Trophoblast cell (in vitro differentiated cells and primary cell): ENCODE results near the gene LRIT3.

Source experiments
- DNase-seq, 2 donors: peaks; one replicate each; pipeline ENCODE4 v3.0.0-alpha.2; 2016
- H2AFZ ChIP-seq: 2 replicates; pipeline ENCODE4 v1.6.1; 2013; ENCODE audit warnings: low read length, moderate library complexity, mild to moderate bottlenecking; ENCODE audit not compliant: insufficient read depth, poor library complexity
- H2AK5ac ChIP-seq: 2 replicates; pipeline ENCODE4 v1.6.1; 2013; ENCODE audit warnings: mild to moderate bottlenecking, low read length
- H2BK120ac ChIP-seq: 2 replicates; pipeline ENCODE4 v1.6.1; 2013; ENCODE audit warnings: low read length, mild to moderate bottlenecking, moderate library complexity; ENCODE audit not compliant: insufficient read depth, poor library complexity
- H2BK12ac ChIP-seq: 2 replicates; pipeline ENCODE4 v1.6.1; 2013; ENCODE audit warnings: mild to moderate bottlenecking, low read length, moderate library complexity
- H2BK5ac ChIP-seq: 2 replicates; pipeline ENCODE4 v1.6.1; 2013; ENCODE audit warnings: low read length, low read depth, moderate library complexity, mild to moderate bottlenecking; ENCODE audit not compliant: poor library complexity
- H3K14ac ChIP-seq: 2 replicates; pipeline ENCODE4 v1.6.1; 2013; ENCODE audit warnings: mild to moderate bottlenecking, low read length
- H3K18ac ChIP-seq: 2 replicates; pipeline ENCODE4 v1.6.1; 2013; ENCODE audit warnings: mild to moderate bottlenecking, low read length
- H3K23ac ChIP-seq: 2 replicates; pipeline ENCODE4 v1.6.1; 2013; ENCODE audit warnings: low read length
- H3K27ac ChIP-seq: 2 replicates; pipeline ENCODE4 v1.5.1; 2013; ENCODE audit warnings: low read depth, mild to moderate bottlenecking, inconsistent platforms, low read length, moderate library complexity
- H3K27me3 ChIP-seq: 2 replicates; pipeline ENCODE4 v1.6.1; 2013; ENCODE audit warnings: inconsistent platforms, mild to moderate bottlenecking, low read length, moderate library complexity; ENCODE audit not compliant: insufficient read depth
- H3K36me3 ChIP-seq, 2 experiments: 1 replicate in 1 of 2; 2 replicates in 1 of 2; pipeline ENCODE4 v1.6.1; 2013; ENCODE audit warnings: low read length in 2 of 2, mild to moderate bottlenecking in 2 of 2, moderate library complexity in 1 of 2; ENCODE audit not compliant: insufficient read depth in 2 of 2, control insufficient read depth in 1 of 2
- H3K4ac ChIP-seq: 2 replicates; pipeline ENCODE4 v1.6.1; 2013; ENCODE audit warnings: low read depth, mild to moderate bottlenecking, low read length, moderate library complexity
- H3K4me1 ChIP-seq, 2 experiments: 1 replicate in 1 of 2; 2 replicates in 1 of 2; pipeline ENCODE4 v1.6.1; 2013; ENCODE audit warnings: low read length in 2 of 2, mild to moderate bottlenecking in 2 of 2, moderate library complexity in 1 of 2; ENCODE audit not compliant: insufficient read depth in 2 of 2, control insufficient read depth in 1 of 2
- H3K4me2 ChIP-seq: 2 replicates; pipeline ENCODE4 v1.6.1; 2013; ENCODE audit warnings: inconsistent platforms, mild to moderate bottlenecking, low read length, moderate library complexity
- H3K4me3 ChIP-seq: 2 replicates; pipeline ENCODE4 v1.5.1; 2013; ENCODE audit warnings: mild to moderate bottlenecking, low read depth, low read length, inconsistent platforms
- H3K79me1 ChIP-seq: one replicate; pipeline ENCODE4 v1.6.1; 2013; ENCODE audit warnings: low read length
- H3K79me2 ChIP-seq: 2 replicates; pipeline ENCODE4 v1.6.1; 2013; ENCODE audit warnings: low read length, mild to moderate bottlenecking; ENCODE audit not compliant: control insufficient read depth, insufficient read depth, poor library complexity
- H3K9ac ChIP-seq: 2 replicates; pipeline ENCODE4 v1.6.1; 2013; ENCODE audit warnings: mild to moderate bottlenecking, low read length
- H3K9me3 ChIP-seq: 2 replicates; pipeline ENCODE4 v1.6.1; 2013; ENCODE audit warnings: low read depth, mild to moderate bottlenecking, control low read depth, inconsistent platforms, low read length; ENCODE audit not compliant: insufficient read depth
- H4K12ac ChIP-seq: 2 replicates; pipeline ENCODE4 v1.6.1; 2013; ENCODE audit warnings: low read depth, mild to moderate bottlenecking, low read length, moderate library complexity
- H4K8ac ChIP-seq: 2 replicates; pipeline ENCODE4 v1.6.1; 2013; ENCODE audit warnings: low read depth, mild to moderate bottlenecking, low read length, moderate library complexity
- H4K91ac ChIP-seq: one replicate; pipeline ENCODE4 v1.6.1; 2013; ENCODE audit warnings: low read depth, mild to moderate bottlenecking, low read length, moderate library complexity
- WGBS: extraction: QIAGEN DNeasy Blood & Tissue Kit; methylation state at CpG from one replicate; pipeline ENCODE4 v1.1.7; 2013; ENCODE audit warnings: missing lambda C conversion rate; ENCODE audit not compliant: insufficient read length, insufficient coverage; ENCODE audit errors: extremely low coverage; 5-methylcytosine and 5-hydroxymethylcytosine counted together

The LRIT3 gene

GRCh38 chr4:109914322-109914721 is 66.4 kb downstream of the LRIT3 start:
- no peaks in the 10 kb centered on the region for H3K79me2 ChIP-seq
- no peak overlapping the region for H3K4me3 ChIP-seq
- H4K8ac ChIP-seq, result no peak overlapping the region
- H3K23ac ChIP-seq, result no peak overlapping the region
- H3K27ac ChIP-seq, result no peak overlapping the region
- no CpG with 5 or more reads among the region's 3 CpGs for WGBS
- H4K91ac ChIP-seq, result no peak overlapping the region
- no peak overlapping the region for H3K18ac ChIP-seq
- H2BK5ac ChIP-seq, result no peak overlapping the region
- DNase-seq, result no peak
- H2AFZ ChIP-seq, result no peak overlapping the region
- H3K4ac ChIP-seq, result no peak overlapping the region
- peaks cover 2% of the 10 kb centered on the region for H3K79me1 ChIP-seq
- H3K27me3 ChIP-seq, result no peaks in the 10 kb centered on the region
- no peaks in the 10 kb centered on the region for H3K9me3 ChIP-seq
- no peak overlapping the region for H2BK12ac ChIP-seq
- H3K4me1 ChIP-seq, result peaks cover 3 to 7% of the 10 kb centered on the region in 2 experiments
- H3K4me2 ChIP-seq, result no peak overlapping the region
- no peak overlapping the region for H2BK120ac ChIP-seq
- no peak overlapping the region for H3K14ac ChIP-seq
- H2AK5ac ChIP-seq, result no peak overlapping the region
- H3K36me3 ChIP-seq, result no peaks in the 10 kb centered on the region
- no peak overlapping the region for H4K12ac ChIP-seq
- no peak overlapping the region for H3K9ac ChIP-seq

- Histone ChIP-seq H4K12ac (no peak overlapping the region), H3K14ac (no peak overlapping the region), H3K4me3 (no peak overlapping the region), H2BK5ac (no peak overlapping the region), H3K9me3 (no peaks in the 10 kb centered on the region), H3K27me3 (no peaks in the 10 kb centered on the region), H3K4me1 (peaks cover 3 to 7% of the 10 kb centered on the region in 2 experiments), H2AFZ (no peak overlapping the region), H3K4ac (no peak overlapping the region), H2AK5ac (no peak overlapping the region), H2BK12ac (no peak overlapping the region), H3K79me1 (peaks cover 2% of the 10 kb centered on the region), H3K36me3 (no peaks in the 10 kb centered on the region), H2BK120ac (no peak overlapping the region), H3K23ac (no peak overlapping the region), H4K8ac (no peak overlapping the region), H3K4me2 (no peak overlapping the region), H3K27ac (no peak overlapping the region), H3K9ac (no peak overlapping the region), H4K91ac (no peak overlapping the region), H3K79me2 (no peaks in the 10 kb centered on the region), H3K18ac (no peak overlapping the region)
- no peak for DNase-seq
- WGBS, result no CpG with 5 or more reads among the region's 8 CpGs
These were observed 67.6 kb downstream of the LRIT3 start for GRCh38 chr4:109915385-109916026.

- no peak overlapping the region for H4K12ac ChIP-seq
- WGBS, result no CpG with 5 or more reads among the region's 4 CpGs
These were observed 68.1 kb downstream of the LRIT3 start for GRCh38 chr4:109916027-109916409.

GRCh38 chr4:109921384-109921808 is 73.5 kb downstream of the LRIT3 start:
- no peaks in the 10 kb centered on the region for H3K27me3 ChIP-seq
- H4K91ac ChIP-seq, result no peak overlapping the region
- no peaks in the 10 kb centered on the region for H3K9me3 ChIP-seq
- no peak overlapping the region for H4K12ac ChIP-seq
- no peak overlapping the region for H3K27ac ChIP-seq
- H3K4ac ChIP-seq, result no peak overlapping the region
- H3K79me1 ChIP-seq, result no peaks in the 10 kb centered on the region
- no peak overlapping the region for H3K14ac ChIP-seq
- no peaks in the 10 kb centered on the region for H3K36me3 ChIP-seq
- no peak overlapping the region for H2AK5ac ChIP-seq
- H2AFZ ChIP-seq, result no peak overlapping the region
- H3K79me2 ChIP-seq, result no peaks in the 10 kb centered on the region
- no CpG with 5 or more reads among the region's 1 CpG for WGBS
- no peak overlapping the region for H3K18ac ChIP-seq
- H3K9ac ChIP-seq, result no peak overlapping the region
- no peak overlapping the region for H2BK12ac ChIP-seq
- peaks cover 0 to 2% of the 10 kb centered on the region in 2 experiments for H3K4me1 ChIP-seq
- H3K23ac ChIP-seq, result no peak overlapping the region
- peak; percentile 8 to 14 for DNase-seq
- no peak overlapping the region for H3K4me2 ChIP-seq
- no peak overlapping the region for H2BK5ac ChIP-seq
- H2BK120ac ChIP-seq, result no peak overlapping the region
- H4K8ac ChIP-seq, result no peak overlapping the region
- no peak overlapping the region for H3K4me3 ChIP-seq

More at GRCh38 chr4:109916027-109916409, 68.1 kb downstream of the LRIT3 start:
- no peaks in the 10 kb centered on the region for H3K79me2 ChIP-seq
- H2AK5ac ChIP-seq, result no peak overlapping the region
- H3K4ac ChIP-seq, result no peak overlapping the region
- H3K4me2 ChIP-seq, result no peak overlapping the region
- H3K23ac ChIP-seq, result no peak overlapping the region
- H3K14ac ChIP-seq, result no peak overlapping the region
- H2BK12ac ChIP-seq, result no peak overlapping the region
- no peak overlapping the region for H2BK120ac ChIP-seq
- no peaks in the 10 kb centered on the region for H3K9me3 ChIP-seq
- no peak overlapping the region for H3K9ac ChIP-seq
- peaks cover 2% of the 10 kb centered on the region for H3K79me1 ChIP-seq
- H3K4me3 ChIP-seq, result no peak overlapping the region
- H4K8ac ChIP-seq, result no peak overlapping the region
- no peak overlapping the region for H4K91ac ChIP-seq
- H2AFZ ChIP-seq, result no peak overlapping the region
- no peak overlapping the region for H2BK5ac ChIP-seq
- peaks cover 3 to 7% of the 10 kb centered on the region in 2 experiments for H3K4me1 ChIP-seq
- H3K27me3 ChIP-seq, result no peaks in the 10 kb centered on the region
- no peak overlapping the region for H3K18ac ChIP-seq
- no peak overlapping the region for H3K27ac ChIP-seq
- no peak for DNase-seq
- H3K36me3 ChIP-seq, result no peaks in the 10 kb centered on the region
